Measurements from ENCODE around the gene C5orf15.

C5orf15 gene

DNA sequence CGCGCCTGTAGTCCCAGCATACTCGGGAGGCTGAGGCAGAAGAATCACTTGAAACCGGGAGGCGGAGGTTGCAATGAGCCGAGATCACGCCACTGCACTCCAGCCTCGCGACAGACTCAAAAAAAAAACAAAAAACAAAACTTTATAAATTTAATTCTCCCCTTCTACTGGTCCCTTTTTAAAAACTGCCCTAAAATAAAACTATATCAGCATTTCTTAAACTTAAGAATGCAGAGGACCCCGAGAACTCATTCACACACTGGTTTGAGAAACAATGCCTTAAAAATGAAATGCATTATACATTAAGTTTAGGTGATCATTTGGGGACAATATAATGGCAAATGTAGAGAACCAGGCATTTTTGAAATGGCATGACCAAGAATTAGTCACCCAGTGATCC lies 2.3 kb downstream of the C5orf15 start (continued):
- TF ChIP-seq ZC3H10 (CRISPR knock-in tag; IDR thresholded peaks at IDR 0.05): no peak
- TF ChIP-seq ESRRG (CRISPR knock-in tag; IDR thresholded peaks at IDR 0.05): no peak
- TF ChIP-seq GLIS3 (CRISPR knock-in tag; IDR thresholded peaks at IDR 0.05): no peak
- TF ChIP-seq, protein P1, sequence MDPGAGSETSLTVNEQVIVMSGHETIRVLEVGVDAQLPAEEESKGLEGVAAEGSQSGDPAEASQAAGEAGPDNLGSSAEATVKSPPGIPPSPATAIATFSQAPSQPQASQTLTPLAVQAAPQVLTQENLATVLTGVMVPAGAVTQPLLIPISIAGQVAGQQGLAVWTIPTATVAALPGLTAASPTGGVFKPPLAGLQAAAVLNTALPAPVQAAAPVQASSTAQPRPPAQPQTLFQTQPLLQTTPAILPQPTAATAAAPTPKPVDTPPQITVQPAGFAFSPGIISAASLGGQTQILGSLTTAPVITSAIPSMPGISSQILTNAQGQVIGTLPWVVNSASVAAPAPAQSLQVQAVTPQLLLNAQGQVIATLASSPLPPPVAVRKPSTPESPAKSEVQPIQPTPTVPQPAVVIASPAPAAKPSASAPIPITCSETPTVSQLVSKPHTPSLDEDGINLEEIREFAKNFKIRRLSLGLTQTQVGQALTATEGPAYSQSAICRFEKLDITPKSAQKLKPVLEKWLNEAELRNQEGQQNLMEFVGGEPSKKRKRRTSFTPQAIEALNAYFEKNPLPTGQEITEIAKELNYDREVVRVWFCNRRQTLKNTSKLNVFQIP (CRISPR knock-in tag; IDR thresholded peaks at IDR 0.05; ENCODE audit: borderline replicate concordance, low read depth): no peak
- no peak for TF ChIP-seq ZNF8 (CRISPR knock-in tag; IDR thresholded peaks at IDR 0.05)
- TF ChIP-seq, protein P2, sequence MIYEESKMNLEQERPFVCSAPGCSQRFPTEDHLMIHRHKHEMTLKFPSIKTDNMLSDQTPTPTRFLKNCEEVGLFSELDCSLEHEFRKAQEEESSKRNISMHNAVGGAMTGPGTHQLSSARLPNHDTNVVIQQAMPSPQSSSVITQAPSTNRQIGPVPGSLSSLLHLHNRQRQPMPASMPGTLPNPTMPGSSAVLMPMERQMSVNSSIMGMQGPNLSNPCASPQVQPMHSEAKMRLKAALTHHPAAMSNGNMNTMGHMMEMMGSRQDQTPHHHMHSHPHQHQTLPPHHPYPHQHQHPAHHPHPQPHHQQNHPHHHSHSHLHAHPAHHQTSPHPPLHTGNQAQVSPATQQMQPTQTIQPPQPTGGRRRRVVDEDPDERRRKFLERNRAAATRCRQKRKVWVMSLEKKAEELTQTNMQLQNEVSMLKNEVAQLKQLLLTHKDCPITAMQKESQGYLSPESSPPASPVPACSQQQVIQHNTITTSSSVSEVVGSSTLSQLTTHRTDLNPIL (CRISPR knock-in tag; IDR thresholded peaks at IDR 0.05; ENCODE audit: low read depth): no peak
- no peak for TF ChIP-seq ZNF565 (CRISPR knock-in tag; conservative IDR thresholded peaks at IDR 0.05; ENCODE audit: low read depth)
- no peak for TF ChIP-seq SNAI2 (CRISPR knock-in tag; IDR thresholded peaks at IDR 0.05)
- TF ChIP-seq ZFP3 (CRISPR knock-in tag; IDR thresholded peaks at IDR 0.05): no peak

DNA sequence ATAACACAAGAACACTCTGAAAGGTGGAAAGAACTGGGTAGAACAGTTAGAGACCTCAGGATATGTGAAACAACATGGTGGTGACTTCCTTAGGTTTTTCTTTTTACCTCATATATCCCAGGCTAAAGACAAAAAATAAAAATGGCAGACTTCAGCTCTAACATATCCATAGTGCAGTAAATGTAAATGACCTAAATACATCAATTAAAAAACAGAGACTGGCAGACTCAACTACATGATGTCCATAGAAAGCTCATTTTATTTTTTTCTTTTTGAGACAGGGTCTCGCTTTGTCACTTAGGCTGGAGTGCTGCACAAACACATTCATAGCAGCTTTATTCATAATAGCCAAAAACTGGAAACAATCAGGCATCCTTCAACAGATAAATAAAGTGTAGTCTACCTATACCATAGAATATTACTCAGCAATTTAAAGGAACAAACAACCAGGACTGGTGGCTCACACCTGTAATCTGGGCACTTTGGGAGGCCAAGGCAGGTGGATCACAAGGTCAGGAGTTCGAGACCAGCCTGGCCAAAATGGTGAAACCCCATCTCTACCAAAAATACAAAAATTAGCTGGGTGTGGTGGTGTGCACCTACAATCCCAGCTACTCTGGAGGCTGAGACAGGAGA lies 4.8 kb downstream of the C5orf15 start:
- no peak for TF ChIP-seq ZFP30 (CRISPR knock-in tag; IDR thresholded peaks at IDR 0.05)
- TF ChIP-seq, protein P3, sequence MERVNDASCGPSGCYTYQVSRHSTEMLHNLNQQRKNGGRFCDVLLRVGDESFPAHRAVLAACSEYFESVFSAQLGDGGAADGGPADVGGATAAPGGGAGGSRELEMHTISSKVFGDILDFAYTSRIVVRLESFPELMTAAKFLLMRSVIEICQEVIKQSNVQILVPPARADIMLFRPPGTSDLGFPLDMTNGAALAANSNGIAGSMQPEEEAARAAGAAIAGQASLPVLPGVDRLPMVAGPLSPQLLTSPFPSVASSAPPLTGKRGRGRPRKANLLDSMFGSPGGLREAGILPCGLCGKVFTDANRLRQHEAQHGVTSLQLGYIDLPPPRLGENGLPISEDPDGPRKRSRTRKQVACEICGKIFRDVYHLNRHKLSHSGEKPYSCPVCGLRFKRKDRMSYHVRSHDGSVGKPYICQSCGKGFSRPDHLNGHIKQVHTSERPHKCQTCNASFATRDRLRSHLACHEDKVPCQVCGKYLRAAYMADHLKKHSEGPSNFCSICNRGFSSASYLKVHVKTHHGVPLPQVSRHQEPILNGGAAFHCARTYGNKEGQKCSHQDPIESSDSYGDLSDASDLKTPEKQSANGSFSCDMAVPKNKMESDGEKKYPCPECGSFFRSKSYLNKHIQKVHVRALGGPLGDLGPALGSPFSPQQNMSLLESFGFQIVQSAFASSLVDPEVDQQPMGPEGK (CRISPR knock-in tag; IDR thresholded peaks at IDR 0.05; ENCODE audit: borderline replicate concordance): no peak
- TF ChIP-seq RARB (CRISPR knock-in tag; IDR thresholded peaks at IDR 0.05): no peak
- TF ChIP-seq CSDC2 (CRISPR knock-in tag; IDR thresholded peaks at IDR 0.05): no peak
- no peak for TF ChIP-seq BACH2 (CRISPR knock-in tag; IDR thresholded peaks at IDR 0.05; ENCODE audit: borderline replicate concordance)
- TF ChIP-seq, protein P1 (CRISPR knock-in tag; IDR thresholded peaks at IDR 0.05; ENCODE audit: borderline replicate concordance, low read depth): no peak
- TF ChIP-seq ZNF70 (CRISPR knock-in tag; IDR thresholded peaks at IDR 0.05): no peak
- TF ChIP-seq, protein P4, sequence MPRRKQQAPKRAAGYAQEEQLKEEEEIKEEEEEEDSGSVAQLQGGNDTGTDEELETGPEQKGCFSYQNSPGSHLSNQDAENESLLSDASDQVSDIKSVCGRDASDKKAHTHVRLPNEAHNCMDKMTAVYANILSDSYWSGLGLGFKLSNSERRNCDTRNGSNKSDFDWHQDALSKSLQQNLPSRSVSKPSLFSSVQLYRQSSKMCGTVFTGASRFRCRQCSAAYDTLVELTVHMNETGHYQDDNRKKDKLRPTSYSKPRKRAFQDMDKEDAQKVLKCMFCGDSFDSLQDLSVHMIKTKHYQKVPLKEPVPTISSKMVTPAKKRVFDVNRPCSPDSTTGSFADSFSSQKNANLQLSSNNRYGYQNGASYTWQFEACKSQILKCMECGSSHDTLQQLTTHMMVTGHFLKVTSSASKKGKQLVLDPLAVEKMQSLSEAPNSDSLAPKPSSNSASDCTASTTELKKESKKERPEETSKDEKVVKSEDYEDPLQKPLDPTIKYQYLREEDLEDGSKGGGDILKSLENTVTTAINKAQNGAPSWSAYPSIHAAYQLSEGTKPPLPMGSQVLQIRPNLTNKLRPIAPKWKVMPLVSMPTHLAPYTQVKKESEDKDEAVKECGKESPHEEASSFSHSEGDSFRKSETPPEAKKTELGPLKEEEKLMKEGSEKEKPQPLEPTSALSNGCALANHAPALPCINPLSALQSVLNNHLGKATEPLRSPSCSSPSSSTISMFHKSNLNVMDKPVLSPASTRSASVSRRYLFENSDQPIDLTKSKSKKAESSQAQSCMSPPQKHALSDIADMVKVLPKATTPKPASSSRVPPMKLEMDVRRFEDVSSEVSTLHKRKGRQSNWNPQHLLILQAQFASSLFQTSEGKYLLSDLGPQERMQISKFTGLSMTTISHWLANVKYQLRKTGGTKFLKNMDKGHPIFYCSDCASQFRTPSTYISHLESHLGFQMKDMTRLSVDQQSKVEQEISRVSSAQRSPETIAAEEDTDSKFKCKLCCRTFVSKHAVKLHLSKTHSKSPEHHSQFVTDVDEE (CRISPR knock-in tag; IDR thresholded peaks at IDR 0.05): no peak
- TF ChIP-seq ZNF8 (CRISPR knock-in tag; IDR thresholded peaks at IDR 0.05): no peak
- no peak for TF ChIP-seq ZFP3 (CRISPR knock-in tag; IDR thresholded peaks at IDR 0.05)
- no peak for TF ChIP-seq ISL1 (CRISPR knock-in tag; IDR thresholded peaks at IDR 0.05)
- no peak for TF ChIP-seq ZC3H10 (CRISPR knock-in tag; IDR thresholded peaks at IDR 0.05)
- TF ChIP-seq SNAI2 (CRISPR knock-in tag; IDR thresholded peaks at IDR 0.05): no peak
- TF ChIP-seq ESRRG (CRISPR knock-in tag; IDR thresholded peaks at IDR 0.05): no peak
- TF ChIP-seq, protein P5, sequence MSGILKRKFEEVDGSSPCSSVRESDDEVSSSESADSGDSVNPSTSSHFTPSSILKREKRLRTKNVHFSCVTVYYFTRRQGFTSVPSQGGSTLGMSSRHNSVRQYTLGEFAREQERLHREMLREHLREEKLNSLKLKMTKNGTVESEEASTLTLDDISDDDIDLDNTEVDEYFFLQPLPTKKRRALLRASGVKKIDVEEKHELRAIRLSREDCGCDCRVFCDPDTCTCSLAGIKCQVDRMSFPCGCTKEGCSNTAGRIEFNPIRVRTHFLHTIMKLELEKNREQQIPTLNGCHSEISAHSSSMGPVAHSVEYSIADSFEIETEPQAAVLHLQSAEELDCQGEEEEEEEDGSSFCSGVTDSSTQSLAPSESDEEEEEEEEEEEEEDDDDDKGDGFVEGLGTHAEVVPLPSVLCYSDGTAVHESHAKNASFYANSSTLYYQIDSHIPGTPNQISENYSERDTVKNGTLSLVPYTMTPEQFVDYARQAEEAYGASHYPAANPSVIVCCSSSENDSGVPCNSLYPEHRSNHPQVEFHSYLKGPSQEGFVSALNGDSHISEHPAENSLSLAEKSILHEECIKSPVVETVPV (CRISPR knock-in tag; IDR thresholded peaks at IDR 0.05): no peak
- TF ChIP-seq, protein P2 (CRISPR knock-in tag; IDR thresholded peaks at IDR 0.05; ENCODE audit: low read depth): no peak
- TF ChIP-seq ARNTL (CRISPR knock-in tag; IDR thresholded peaks at IDR 0.05; ENCODE audit: borderline replicate concordance, low read depth): no peak
- ATAC-seq: no peak
